Upper lobe of left lung (tissue), 4 donors: ENCODE results near the gene SNTG2.

Source experiments
- EP300 ChIP-seq, 4 donors: sonication (generic); formaldehyde crosslinking; IDR thresholded peaks; one replicate each; pipeline ENCODE4 v1.5.1; 2017; ENCODE audit warnings: antibody characterized with exemption in 4 of 4, control low read depth in 2 of 4
- POLR2A ChIP-seq, 4 donors: fragments of 450-650 bp; IDR thresholded peaks; one replicate each; pipeline ENCODE4 v1.5.1; 2016 to 2017; ENCODE audit warnings: antibody characterized with exemption in 4 of 4, mild to moderate bottlenecking in 2 of 4
- POLR2AphosphoS5 ChIP-seq, 2 donors: sonication (generic); formaldehyde crosslinking; IDR thresholded peaks; one replicate each; pipeline ENCODE4 v1.5.1; 2017; ENCODE audit warnings: antibody characterized with exemption in 2 of 2
- TF ChIP-seq, protein P1 (sequence below), 6 experiments: fragments of 450-650 bp in 4 of 6; fragments of 200-600 bp in 2 of 6; sonication (generic) in 2 of 6; IDR thresholded peaks; one replicate each; pipeline ENCODE4 v1.5.1; 2016 to 2019; ENCODE audit warnings: antibody characterized with exemption in 6 of 6

DNA sequence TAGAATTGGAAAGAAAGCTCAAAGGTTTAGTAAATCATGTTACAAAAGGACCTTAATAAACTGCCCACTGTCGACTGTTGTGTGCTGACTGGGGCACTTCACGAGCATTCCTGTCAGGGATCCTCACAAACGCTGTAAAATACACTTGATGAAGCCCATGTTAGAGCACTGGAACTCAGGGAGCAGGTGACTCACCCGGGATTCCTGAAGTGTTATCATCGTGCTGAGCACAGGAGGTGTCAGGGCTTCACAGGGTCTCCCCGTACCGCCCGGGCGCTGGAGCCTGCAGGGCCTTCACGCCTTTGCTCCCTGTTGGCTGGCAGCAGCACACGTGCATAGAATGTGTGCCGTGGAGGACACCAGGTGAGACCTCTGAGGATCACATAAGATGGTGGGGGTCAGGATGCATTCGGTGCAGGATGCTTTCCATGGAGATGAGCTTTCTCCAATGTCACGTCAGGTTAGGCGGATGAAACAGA is 187.3 kb downstream of the SNTG2 start:
- TF ChIP-seq POLR2A (IDR thresholded peaks at IDR 0.05) = no peak
- TF ChIP-seq, protein P1, sequence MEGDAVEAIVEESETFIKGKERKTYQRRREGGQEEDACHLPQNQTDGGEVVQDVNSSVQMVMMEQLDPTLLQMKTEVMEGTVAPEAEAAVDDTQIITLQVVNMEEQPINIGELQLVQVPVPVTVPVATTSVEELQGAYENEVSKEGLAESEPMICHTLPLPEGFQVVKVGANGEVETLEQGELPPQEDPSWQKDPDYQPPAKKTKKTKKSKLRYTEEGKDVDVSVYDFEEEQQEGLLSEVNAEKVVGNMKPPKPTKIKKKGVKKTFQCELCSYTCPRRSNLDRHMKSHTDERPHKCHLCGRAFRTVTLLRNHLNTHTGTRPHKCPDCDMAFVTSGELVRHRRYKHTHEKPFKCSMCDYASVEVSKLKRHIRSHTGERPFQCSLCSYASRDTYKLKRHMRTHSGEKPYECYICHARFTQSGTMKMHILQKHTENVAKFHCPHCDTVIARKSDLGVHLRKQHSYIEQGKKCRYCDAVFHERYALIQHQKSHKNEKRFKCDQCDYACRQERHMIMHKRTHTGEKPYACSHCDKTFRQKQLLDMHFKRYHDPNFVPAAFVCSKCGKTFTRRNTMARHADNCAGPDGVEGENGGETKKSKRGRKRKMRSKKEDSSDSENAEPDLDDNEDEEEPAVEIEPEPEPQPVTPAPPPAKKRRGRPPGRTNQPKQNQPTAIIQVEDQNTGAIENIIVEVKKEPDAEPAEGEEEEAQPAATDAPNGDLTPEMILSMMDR (IDR thresholded peaks at IDR 0.05) = no peak
- TF ChIP-seq EP300 (IDR thresholded peaks at IDR 0.05) = no peak
- TF ChIP-seq POLR2AphosphoS5 (IDR thresholded peaks at IDR 0.05) = no peak
